ENCODE measurements around the gene ACLY.

Gene ACLY

GRCh38 chr17:41818024-41818423 is 100.7 kb downstream of the ACLY start:
- Histone ChIP-seq H3K9me3 (ENCODE audit: control insufficient read depth in 1 of 2, low read length in 2 of 2) (no peaks in the 10 kb centered on the region), H3K4me1 (ENCODE audit: control insufficient read depth in 1 of 2, insufficient read depth in 2 of 2, low read length in 2 of 2) (no peaks in the 10 kb centered on the region), H3K36me3 (ENCODE audit: control insufficient read depth in 1 of 2, insufficient read depth in 2 of 2, low read length in 2 of 2) (no peaks in the 10 kb centered on the region), H3K4me3 (ENCODE audit: low read depth in 1 of 2, low read length in 2 of 2) (no peak overlapping the region), H3K27me3 (ENCODE audit: control insufficient read depth in 1 of 2, insufficient read depth in 2 of 2, low read length in 2 of 2) (no peaks in the 10 kb centered on the region), H3K9ac (ENCODE audit: low read depth in 1 of 2, low read length in 2 of 2) (no peak overlapping the region), H3K27ac (ENCODE audit: low read depth, low read length) (no peak overlapping the region)

All from duodenal mucosa (tissue), 2 donors.